HG03025 (cell line): ENCODE measurements around the gene TMEM116.
"Not testable (repeated sequence)": the region's sequence is repeated elsewhere in the genome, so short reads cannot be mapped to it uniquely, and the experiment has no call there.

Experiments used
- ATAC-seq: cut with Tn5 transposase; IDR thresholded peaks from one replicate; pipeline ENCODE4 v1.9.1; 2021; ENCODE audit warnings: mild to moderate bottlenecking, moderate library complexity; ENCODE audit not compliant: unreplicated experiment, low FRiP score

TMEM116 gene

GRCh38 chr12:112012775-112013600 lies at the start of gene TMEM116, which contains the start of gene ERP29:
Gene TMEM116 (minus strand): TSS chr12:112013165. CDS start chr12:112005270, 7,895 bp downstream.
Gene ERP29 (plus strand): TSS chr12:112013426. CDS start chr12:112013466, 40 bp downstream.
- ATAC-seq: peak; percentile 74

GRCh38 chr12:112061137-112061536 lies 48.2 kb upstream of the TMEM116 start:
- ATAC-seq: no peak

- ATAC-seq: no peak
Measured at GRCh38 chr12:112049351-112049750, 36.4 kb upstream of the TMEM116 start.

GRCh38 chr12:112046003-112046402 lies 33.0 kb upstream of the TMEM116 start:
- ATAC-seq: no peak

- ATAC-seq: not testable (repeated sequence)
Measured at GRCh38 chr12:112036614-112037013, 23.6 kb upstream of the TMEM116 start.

- ATAC-seq: no peak
Measured at GRCh38 chr12:112035219-112035785, 22.3 kb upstream of the TMEM116 start.

- ATAC-seq: no peak
Measured at GRCh38 chr12:112032292-112032691, 19.3 kb upstream of the TMEM116 start.

- no peak for ATAC-seq
Measured at GRCh38 chr12:112031472-112031871, 18.5 kb upstream of the TMEM116 start.

GRCh38 chr12:112029301-112029700 lies 16.3 kb upstream of the TMEM116 start:
- ATAC-seq: no peak

GRCh38 chr12:112025808-112026375 lies 12.9 kb upstream of the TMEM116 start:
- ATAC-seq: no peak

GRCh38 chr12:112023759-112024396 lies 10.9 kb upstream of the TMEM116 start:
- ATAC-seq: no peak

- ATAC-seq: no peak
Measured at GRCh38 chr12:112022241-112023016, 9.5 kb upstream of the TMEM116 start.

GRCh38 chr12:112020947-112021457 lies 8.0 kb upstream of the TMEM116 start:
- ATAC-seq: no peak

- no peak for ATAC-seq
Measured at GRCh38 chr12:112018571-112019237, 5.7 kb upstream of the TMEM116 start.

- no peak for ATAC-seq
Measured at GRCh38 chr12:112017041-112017440, 4.1 kb upstream of the TMEM116 start.

GRCh38 chr12:112015938-112016337 lies 3.0 kb upstream of the TMEM116 start:
- no peak for ATAC-seq

- peak; percentile 23 for ATAC-seq
Measured at GRCh38 chr12:112013601-112014402, 837 bp upstream of the TMEM116 start.

GRCh38 chr12:112011685-112012084 lies 1.3 kb downstream of the TMEM116 start:
- no peak for ATAC-seq
